Ectodermal cell (in vitro differentiated cells): ENCODE data around the gene GARIN5B.

ENCODE experiments used
- H3K27ac ChIP-seq: 2 replicates; pipeline ENCODE4 v1.7.0; 2013; ENCODE audit warnings: mild to moderate bottlenecking, low read depth, low read length; ENCODE audit not compliant: insufficient read depth, poor library complexity, severe bottlenecking
- H3K27me3 ChIP-seq: 2 replicates; pipeline ENCODE4 v1.7.0; 2013; ENCODE audit warnings: mild to moderate bottlenecking, low read length; ENCODE audit not compliant: insufficient read depth, control insufficient read depth, poor library complexity, severe bottlenecking
- H3K36me3 ChIP-seq: one replicate; pipeline ENCODE4 v1.7.0; 2013; ENCODE audit warnings: low read length; ENCODE audit not compliant: control insufficient read depth, insufficient read depth
- H3K4me1 ChIP-seq: one replicate; pipeline ENCODE4 v1.7.0; 2013; ENCODE audit warnings: low read length; ENCODE audit not compliant: control insufficient read depth, insufficient read depth
- H3K4me3 ChIP-seq: 2 replicates; pipeline ENCODE4 v1.7.0; 2013; ENCODE audit warnings: low read depth, low read length, control low read depth; ENCODE audit not compliant: insufficient read depth
- H3K9me3 ChIP-seq: 2 replicates; pipeline ENCODE4 v1.7.0; 2013; ENCODE audit warnings: mild to moderate bottlenecking, low read length, moderate library complexity; ENCODE audit not compliant: control insufficient read depth
- WGBS, 2 experiments: methylation state at CpG; one replicate each; pipeline ENCODE4 v1.1.7; 2013; ENCODE audit warnings: missing lambda C conversion rate in 2 of 2; 5-methylcytosine and 5-hydroxymethylcytosine counted together

Gene GARIN5B

DNA sequence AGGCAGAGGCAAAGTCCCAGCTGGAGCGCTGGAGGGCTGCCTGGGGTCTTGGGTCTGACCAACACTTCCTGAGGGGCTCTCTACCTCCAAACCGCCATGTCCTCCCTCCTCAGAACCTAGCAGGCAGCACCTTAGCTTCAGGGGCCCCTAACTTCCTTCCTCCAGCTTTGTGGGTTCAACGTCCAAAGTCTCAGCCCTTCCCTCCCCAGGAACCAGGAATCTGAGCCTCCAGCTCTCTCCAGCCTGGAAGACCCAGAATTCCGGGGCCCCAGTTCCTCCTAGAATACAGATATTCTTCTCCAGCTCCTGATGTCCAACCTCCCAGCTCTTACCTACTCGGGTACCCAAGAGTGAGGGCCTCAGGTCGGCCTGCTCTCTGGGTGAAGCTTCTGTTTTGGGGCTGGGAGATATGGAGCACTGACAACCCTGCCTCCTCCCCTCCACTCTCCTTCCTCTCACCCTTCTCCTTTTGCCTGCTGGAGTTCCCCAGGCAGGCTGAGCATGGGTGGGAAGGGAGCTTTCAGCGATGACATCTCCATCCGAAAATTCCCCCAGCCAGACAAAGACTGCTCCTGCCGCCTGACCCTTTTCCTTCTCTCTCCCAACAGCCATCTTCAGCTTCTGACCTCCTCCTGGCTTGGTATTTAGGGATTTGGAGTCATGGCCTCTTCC lies 41.5 kb downstream of the GARIN5B start:
- Histone ChIP-seq H3K4me1 (peaks cover 4% of the 10 kb centered on the region), H3K27ac (no peak overlapping the region), H3K9me3 (no peaks in the 10 kb centered on the region), H3K27me3 (no peaks in the 10 kb centered on the region), H3K36me3 (no peaks in the 10 kb centered on the region), H3K4me3 (no peak overlapping the region)
- 86 to 91% methylated on average over 9 of the region's 9 CpGs for WGBS, 2 experiments

DNA sequence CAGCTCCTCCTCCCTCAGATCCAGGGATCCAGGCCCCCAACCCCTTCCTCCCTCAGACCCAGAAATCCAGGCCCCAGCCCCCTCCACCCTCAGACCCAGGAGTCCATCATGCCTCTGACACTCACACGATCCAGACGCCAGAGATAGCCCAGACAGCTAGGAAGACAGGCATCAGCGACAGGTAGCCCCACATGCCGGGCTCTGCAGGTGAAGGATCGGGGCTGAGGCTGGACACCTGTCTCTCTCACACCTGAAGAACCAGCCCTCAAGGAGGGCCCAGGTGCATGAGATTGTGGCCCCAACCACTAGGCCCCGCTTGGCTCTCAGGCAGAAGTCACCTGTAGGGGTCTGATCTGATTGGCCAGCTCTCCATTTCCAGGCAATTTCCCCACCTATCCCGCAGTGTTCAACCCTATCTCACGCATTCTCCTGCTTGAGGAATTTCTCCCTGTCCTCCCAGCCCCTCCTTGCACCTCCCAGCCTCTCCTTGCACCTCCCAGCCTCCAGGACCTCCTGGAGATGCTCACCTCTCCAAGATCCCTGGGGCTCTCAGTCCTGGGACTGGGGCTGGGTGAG lies 42.1 kb downstream of the GARIN5B start:
- H3K36me3 ChIP-seq = no peaks in the 10 kb centered on the region
- H3K4me3 ChIP-seq = no peak overlapping the region
- no peaks in the 10 kb centered on the region for H3K9me3 ChIP-seq
- no peak overlapping the region for H3K27ac ChIP-seq
- peaks cover 4% of the 10 kb centered on the region for H3K4me1 ChIP-seq
- 92 to 93% methylated on average over 8 of the region's 8 CpGs for WGBS, 2 experiments
- no peaks in the 10 kb centered on the region for H3K27me3 ChIP-seq

DNA sequence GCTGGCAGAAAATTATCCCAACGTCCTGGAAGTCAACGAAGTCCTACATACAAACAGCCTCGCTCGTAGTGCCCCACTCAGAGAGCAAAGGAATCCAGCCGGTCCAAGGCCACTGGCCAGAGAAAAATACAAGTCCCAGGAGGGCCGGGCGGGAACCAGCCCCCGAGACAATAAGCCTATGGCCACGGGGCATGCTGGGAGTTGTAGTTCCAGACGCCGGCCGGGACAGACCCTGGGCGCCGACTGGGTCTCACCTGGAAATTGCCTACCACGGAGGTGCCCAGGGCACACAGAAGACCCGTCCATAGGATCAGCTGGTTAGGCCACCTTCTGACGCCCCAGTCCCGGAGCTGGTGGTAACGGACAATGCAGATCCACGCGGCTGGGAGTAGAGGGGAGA lies 43.3 kb downstream of the GARIN5B start:
- Histone ChIP-seq H3K27ac (no peak overlapping the region), H3K4me1 (peaks cover 4% of the 10 kb centered on the region), H3K4me3 (peak overlapping the region; percentile 32), H3K27me3 (no peaks in the 10 kb centered on the region), H3K36me3 (no peaks in the 10 kb centered on the region), H3K9me3 (no peaks in the 10 kb centered on the region)
- WGBS, 2 experiments = 20 to 23% methylated on average over 21 of the region's 21 CpGs

DNA sequence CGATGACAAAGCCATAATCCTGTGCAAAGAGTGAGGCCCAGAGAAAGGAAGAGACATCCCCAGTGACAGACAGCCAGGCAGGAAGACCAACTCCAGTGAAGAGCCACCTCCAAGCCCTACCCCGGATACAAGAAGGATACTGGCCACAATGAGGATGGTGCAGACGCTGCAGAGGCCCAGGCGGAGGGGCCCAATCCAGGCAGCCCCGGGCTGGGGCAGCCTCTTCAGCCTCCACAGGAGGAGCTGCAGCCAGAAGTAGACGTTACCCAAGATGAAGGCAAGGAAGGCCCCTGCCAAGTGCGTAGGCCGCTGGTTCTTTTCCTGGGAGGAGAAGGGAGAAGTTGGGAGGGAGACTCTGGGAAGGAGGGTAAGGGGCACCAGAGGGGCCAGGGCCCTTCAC lies 46.4 kb downstream of the GARIN5B start:
- Histone ChIP-seq H3K4me1 (peaks cover 4% of the 10 kb centered on the region), H3K4me3 (no peak overlapping the region), H3K36me3 (no peaks in the 10 kb centered on the region), H3K9me3 (no peaks in the 10 kb centered on the region), H3K27me3 (no peaks in the 10 kb centered on the region), H3K27ac (no peak overlapping the region)
- 87 to 91% methylated on average over 8 of the region's 8 CpGs for WGBS, 2 experiments

DNA sequence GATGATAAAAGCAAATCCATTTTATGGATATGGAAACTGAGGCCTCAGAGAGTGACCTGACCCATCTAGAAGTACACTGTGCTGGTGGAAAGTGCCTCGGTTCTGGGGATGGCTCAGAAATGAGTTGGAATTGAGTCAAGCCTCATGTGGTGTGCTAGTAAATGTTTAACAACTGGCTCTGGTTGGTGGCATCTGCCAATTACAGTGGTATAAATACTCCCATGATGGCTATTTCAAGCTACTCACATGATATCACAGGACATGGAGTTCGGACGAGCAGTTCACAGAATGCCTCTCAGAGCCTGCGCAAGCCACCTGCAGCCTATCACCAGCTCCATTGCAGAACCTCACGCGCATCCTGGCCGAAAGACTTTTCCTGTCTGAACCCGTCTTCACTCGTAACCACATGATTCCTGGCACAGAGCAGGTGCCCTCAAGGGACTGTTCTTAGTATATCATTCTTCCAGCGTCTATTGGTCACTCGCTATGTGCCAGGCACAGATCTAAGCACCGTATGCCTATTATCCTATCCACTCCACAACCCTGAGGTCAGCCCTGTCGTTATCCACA lies 47.0 kb downstream of the GARIN5B start:
- Histone ChIP-seq H3K27me3 (no peaks in the 10 kb centered on the region), H3K9me3 (no peaks in the 10 kb centered on the region), H3K4me1 (peaks cover 4% of the 10 kb centered on the region), H3K36me3 (no peaks in the 10 kb centered on the region), H3K27ac (no peak overlapping the region), H3K4me3 (no peak overlapping the region)
- WGBS, 2 experiments = 94% methylated on average over 13 of the region's 13 CpGs

DNA sequence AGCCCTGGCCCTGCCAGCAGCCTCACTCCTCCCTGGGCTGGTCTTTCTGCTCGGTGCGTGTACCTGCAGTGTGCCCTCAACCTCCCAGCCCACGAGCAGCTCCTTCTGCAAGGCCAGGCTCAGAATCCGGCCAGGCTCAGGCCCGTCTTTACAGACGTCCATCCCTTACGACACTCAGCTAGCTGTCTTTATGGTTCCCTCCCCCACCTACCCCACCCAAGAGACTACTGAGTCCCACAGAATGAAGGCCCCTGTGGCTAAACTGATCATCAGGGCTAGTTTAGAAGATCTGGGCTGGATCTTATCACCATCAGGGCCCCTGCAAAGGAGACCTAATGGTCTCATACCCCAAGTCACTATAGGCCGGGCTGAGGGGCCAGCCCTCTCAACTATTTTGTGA lies 48.7 kb downstream of the GARIN5B start:
- Histone ChIP-seq H3K4me1 (no peaks in the 10 kb centered on the region), H3K4me3 (no peak overlapping the region), H3K27ac (no peak overlapping the region), H3K27me3 (no peaks in the 10 kb centered on the region), H3K36me3 (no peaks in the 10 kb centered on the region), H3K9me3 (no peaks in the 10 kb centered on the region)
- 87 to 90% methylated on average over 8 of the region's 8 CpGs for WGBS, 2 experiments

DNA sequence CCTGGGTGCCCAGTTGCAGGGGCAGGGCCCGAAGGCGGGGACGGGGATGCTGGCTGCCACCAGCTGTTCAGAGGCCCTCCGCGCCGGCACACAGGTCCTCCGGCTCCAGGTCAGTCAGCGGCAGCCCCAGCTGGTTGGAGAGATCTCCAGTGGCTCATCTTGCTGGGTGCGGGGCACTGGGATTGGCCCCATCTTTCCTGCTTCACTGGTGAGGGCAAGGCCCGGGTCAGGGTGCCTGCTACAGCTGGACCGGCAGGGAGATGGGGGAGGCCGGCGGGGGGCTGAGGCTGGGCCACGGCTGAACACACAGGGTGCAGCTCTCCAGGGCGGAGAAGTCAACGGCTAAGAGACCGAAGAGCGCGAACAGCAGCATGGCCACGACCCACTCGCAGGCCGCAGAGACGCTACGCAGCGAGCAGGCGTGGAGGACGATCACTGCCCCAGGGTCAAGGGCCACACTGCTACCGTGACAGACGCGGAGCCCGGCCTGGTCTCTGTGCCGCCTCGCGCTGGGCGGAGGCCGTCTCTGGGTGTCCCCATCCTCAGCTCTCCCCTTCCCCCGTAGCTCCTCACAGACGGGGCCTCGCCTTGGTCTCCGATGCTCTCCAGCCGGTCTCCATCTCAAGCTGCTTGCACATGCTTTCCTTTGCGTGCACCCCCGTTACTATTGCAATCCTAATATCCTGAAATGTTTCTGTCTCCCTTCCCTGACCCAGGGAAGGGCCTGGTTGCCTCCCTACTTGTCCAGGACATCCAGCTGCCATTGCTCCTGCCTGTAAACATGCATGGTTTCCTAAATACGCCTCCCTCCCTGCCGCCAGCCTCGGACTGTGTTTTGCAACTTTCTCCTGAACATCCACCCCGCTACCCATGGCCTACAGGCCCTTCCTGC lies 50.2 kb downstream of the GARIN5B start:
- WGBS, 2 experiments = 92 to 93% methylated on average over 47 of the region's 47 CpGs
- Histone ChIP-seq H3K36me3 (peaks cover 3% of the 10 kb centered on the region), H3K9me3 (no peaks in the 10 kb centered on the region), H3K27me3 (no peaks in the 10 kb centered on the region), H3K27ac (no peak overlapping the region), H3K4me1 (no peaks in the 10 kb centered on the region), H3K4me3 (no peak overlapping the region)

DNA sequence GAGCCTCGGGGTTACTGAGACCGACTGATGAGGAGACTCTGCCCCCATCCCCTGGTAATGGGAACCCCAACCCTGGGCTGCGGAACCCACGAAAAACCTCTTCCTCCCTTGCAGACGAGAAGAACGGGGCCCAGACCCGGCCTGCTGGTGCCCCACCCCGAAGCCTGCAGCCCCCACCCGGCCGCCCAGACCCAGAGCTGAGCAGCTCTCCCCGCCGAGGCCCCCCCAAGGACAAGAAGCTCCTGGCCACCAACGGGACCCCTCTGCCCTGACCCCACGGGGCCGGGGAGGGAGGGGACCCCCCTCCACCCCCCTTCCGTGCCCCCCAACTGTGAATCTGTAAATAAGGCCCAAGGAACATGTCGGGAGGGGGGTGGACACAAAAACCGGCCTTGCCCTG lies 51.3 kb downstream of the GARIN5B start:
- Histone ChIP-seq H3K27ac (no peak overlapping the region), H3K9me3 (no peaks in the 10 kb centered on the region), H3K36me3 (peaks cover 4% of the 10 kb centered on the region), H3K4me1 (no peaks in the 10 kb centered on the region), H3K4me3 (no peak overlapping the region), H3K27me3 (no peaks in the 10 kb centered on the region)
- 93 to 94% methylated on average over 18 of the region's 18 CpGs for WGBS, 2 experiments

DNA sequence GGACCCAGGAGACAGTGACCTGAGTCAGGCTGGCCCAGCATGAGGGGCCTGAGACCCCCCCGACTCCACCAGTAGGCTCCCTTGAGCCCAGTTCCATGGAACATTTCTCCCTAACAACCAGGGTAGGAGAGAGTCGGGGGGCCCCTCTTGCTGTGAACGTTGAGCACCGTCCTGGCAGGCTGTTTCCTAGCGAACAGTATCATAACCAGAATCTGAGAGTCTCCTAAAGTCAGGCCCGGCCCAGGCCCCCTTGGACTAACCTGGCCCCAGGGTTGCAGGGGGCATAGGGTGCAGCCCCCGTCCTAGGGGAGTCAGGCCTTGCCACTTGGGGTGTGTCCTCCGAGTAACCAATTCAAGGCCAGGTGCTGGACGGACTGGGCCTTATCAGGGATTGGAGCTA lies 51.7 kb downstream of the GARIN5B start:
- Histone ChIP-seq H3K4me3 (no peak overlapping the region), H3K27me3 (no peaks in the 10 kb centered on the region), H3K27ac (no peak overlapping the region), H3K9me3 (no peaks in the 10 kb centered on the region), H3K36me3 (peaks cover 8% of the 10 kb centered on the region), H3K4me1 (no peaks in the 10 kb centered on the region)
- WGBS, 2 experiments = 87 to 89% methylated on average over 9 of the region's 9 CpGs

DNA sequence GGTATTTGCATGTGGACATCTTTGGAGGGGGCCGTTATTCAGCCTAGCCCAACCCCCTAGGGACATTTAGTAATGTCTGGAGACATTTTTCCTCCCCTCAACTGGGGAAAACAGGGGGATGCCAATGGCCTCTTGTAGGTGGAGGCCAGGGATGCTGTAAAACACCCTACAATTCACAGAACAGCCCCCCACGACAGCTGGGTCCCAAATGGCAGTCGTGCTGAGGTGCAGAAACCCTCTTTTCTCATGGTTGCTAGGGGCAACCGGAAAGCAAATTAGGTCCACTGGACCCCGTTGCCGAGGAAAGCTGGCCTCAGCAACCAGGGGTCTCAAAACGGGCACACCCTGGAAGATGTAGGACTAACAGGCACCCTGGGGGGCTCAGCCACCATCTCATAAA lies 52.6 kb downstream of the GARIN5B start:
- Histone ChIP-seq H3K27me3 (no peaks in the 10 kb centered on the region), H3K4me3 (no peak overlapping the region), H3K9me3 (no peaks in the 10 kb centered on the region), H3K27ac (no peak overlapping the region), H3K4me1 (no peaks in the 10 kb centered on the region), H3K36me3 (peaks cover 12% of the 10 kb centered on the region)
- 92% methylated on average over 7 of the region's 7 CpGs for WGBS, 2 experiments
